HepG2 (cell line): ENCODE results near the gene FAM89B. TPM values are rescaled to one million over a fixed set of nuclear protein-coding genes. Genes with fewer than 3 reads are reported as not detected.
A peak's percentile ranks its signal among the peaks of the same experiment; 100 is the strongest.

Experiments
- EED ChIP-seq: sonication (generic); formaldehyde crosslinking; IDR thresholded peaks from 2 replicates; pipeline ENCODE4 v1.5.0; 2020; ENCODE audit warnings: mild to moderate bottlenecking, missing genetic modification reagents
- HNRNPL ChIP-seq: fragments of 200-400 bp; formaldehyde crosslinking; IDR thresholded peaks from 2 replicates; pipeline ENCODE4 v1.6.1; 2017; ENCODE audit warnings: mild to moderate bottlenecking, low read depth, low read length
- IRF2 ChIP-seq: IDR thresholded peaks from 2 replicates; pipeline ENCODE4 v1.6.1; 2018; ENCODE audit warnings: missing genetic modification reagents, missing compliant biosample characterization
- MIXL1 ChIP-seq: IDR thresholded peaks from 2 replicates; pipeline ENCODE4 v1.6.1; 2016
- NCOA5 ChIP-seq: sonication (generic); formaldehyde crosslinking; IDR thresholded peaks from 2 replicates; pipeline ENCODE4 v1.4.0; 2020; ENCODE audit warnings: missing genetic modification reagents
- PRDM4 ChIP-seq: sonication (generic); formaldehyde crosslinking; IDR thresholded peaks from 2 replicates; pipeline ENCODE4 v1.9.0; 2021; ENCODE audit warnings: missing genetic modification reagents, borderline replicate concordance
- SALL1 ChIP-seq: sonication (generic); formaldehyde crosslinking; IDR thresholded peaks from 2 replicates; pipeline ENCODE4 v1.8.0; 2022; ENCODE audit warnings: mild to moderate bottlenecking, missing genetic modification reagents
- THAP9 ChIP-seq: sonication (generic); formaldehyde crosslinking; IDR thresholded peaks from 2 replicates; pipeline ENCODE4; 2020; ENCODE audit warnings: missing genetic modification reagents, mild to moderate bottlenecking, borderline replicate concordance
- ZFYVE20 ChIP-seq: sonication (generic); formaldehyde crosslinking; IDR thresholded peaks from 2 replicates; pipeline ENCODE4 v1.8.0; 2023; ENCODE audit warnings: low read depth, mild to moderate bottlenecking, moderate library complexity, missing genetic modification reagents, borderline replicate concordance
- ZIK1 ChIP-seq: sonication (generic); formaldehyde crosslinking; IDR thresholded peaks from 2 replicates; pipeline ENCODE4 v1.5.0; 2020; ENCODE audit warnings: mild to moderate bottlenecking, low read depth, missing genetic modification reagents, borderline replicate concordance
- ZNF512B ChIP-seq: sonication (generic); formaldehyde crosslinking; IDR thresholded peaks from 2 replicates; pipeline ENCODE4 v1.5.1; 2020; ENCODE audit warnings: missing genetic modification reagents, mild to moderate bottlenecking, borderline replicate concordance
- ZSCAN29 ChIP-seq: sonication (generic); formaldehyde crosslinking; conservative IDR thresholded peaks from 2 replicates; pipeline ENCODE4 v1.4.0; 2020; ENCODE audit warnings: mild to moderate bottlenecking, missing genetic modification reagents
- ZSCAN5A ChIP-seq: sonication (generic); formaldehyde crosslinking; IDR thresholded peaks from 2 replicates; pipeline ENCODE4 v1.8.0; 2022; ENCODE audit warnings: mild to moderate bottlenecking, missing genetic modification reagents, borderline replicate concordance
- polyA plus RNA-seq, 8 experiments: library from polyadenylated mRNA; depleted of rRNA in 3 of 8; stranded (reverse) in 7 of 8; unstranded in 1 of 8; fragments of >200 nt; fragmentation: Illumina TruSeq in 4 of 8; extraction: Trizol in 4 of 8; gene quantifications; 2 replicates each; pipeline versions ENCODE4 v1.2.1 to v1.2.3, GENCODE V29; 2011 to 2016; ENCODE audit warnings: low read depth in 4 of 8, missing spikeins in 1 of 8, mixed read lengths in 1 of 8; ENCODE audit not compliant: insufficient read depth in 1 of 8
- total RNA-seq, 5 experiments: library from RNA; depleted of rRNA; stranded (reverse); fragments of >200 nt; fragmentation: Illumina TruSeq; extraction: Trizol; gene quantifications; 2 replicates each; pipeline ENCODE4 v1.2.3, GENCODE V29; 2016; ENCODE audit warnings: low read depth in 1 of 5
- TF ChIP-seq, protein P1 (sequence below): sonication (generic); formaldehyde crosslinking; conservative IDR thresholded peaks from 2 replicates; pipeline ENCODE4 v1.4.0; 2020; ENCODE audit warnings: mild to moderate bottlenecking, missing genetic modification reagents, moderate library complexity

The FAM89B gene
- total and polyA plus RNA-seq, 2 of the 13 experiments (the other 11 are each of a cell fraction or from before 2014, with no cell fraction given): 5.7 to 8.0 TPM

DNA sequence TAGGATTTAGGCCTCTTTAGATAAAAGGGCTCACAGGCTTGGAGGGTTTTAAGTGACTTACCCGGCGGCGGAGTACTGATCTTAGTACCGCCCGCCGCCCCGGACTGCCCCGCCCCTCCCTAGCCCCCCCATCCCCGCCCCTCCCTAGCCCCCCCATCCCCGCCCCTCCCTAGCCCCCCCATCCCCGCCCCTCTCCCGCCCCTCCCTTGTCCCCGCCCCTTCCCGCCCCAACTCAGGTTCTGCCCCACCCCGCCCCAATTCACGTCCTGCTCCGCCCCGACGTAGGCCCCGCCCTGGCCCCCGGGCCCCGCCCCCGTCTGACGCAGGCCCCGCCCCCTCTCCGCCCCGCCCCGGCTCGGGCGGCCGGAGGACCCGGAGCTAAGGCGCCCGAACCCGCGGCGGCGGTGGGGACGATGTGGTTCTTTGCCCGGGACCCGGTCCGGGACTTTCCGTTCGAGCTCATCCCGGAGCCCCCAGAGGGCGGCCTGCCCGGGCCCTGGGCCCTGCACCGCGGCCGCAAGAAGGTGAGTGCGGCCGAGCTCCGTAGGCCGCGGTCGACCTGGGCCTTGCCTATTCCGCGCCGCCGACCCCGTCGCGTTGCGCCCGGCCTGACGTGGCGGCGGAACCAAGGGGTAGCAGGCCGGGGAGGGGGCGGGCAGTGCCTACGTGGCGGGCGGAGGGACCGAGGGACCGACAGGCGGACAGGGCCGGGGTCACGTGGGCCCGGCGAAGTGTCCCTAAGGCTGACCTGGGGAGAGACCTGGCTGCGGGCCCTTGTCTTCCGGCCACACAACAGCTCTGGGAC lies 47.4 kb upstream of the FAM89B start, which contains the start of gene SCYL1 (continued):
- peak; percentile 76; the same call in 1 of the 2 replicates for TF ChIP-seq ZFYVE20 (CRISPR knock-in tag)
- no peak for TF ChIP-seq IRF2 (CRISPR knock-in tag)
- TF ChIP-seq THAP9 (CRISPR knock-in tag): no peak; the same call in 1 of the 2 replicates
- no peak for TF ChIP-seq ZNF512B (CRISPR knock-in tag)
- no peak for TF ChIP-seq NCOA5 (CRISPR knock-in tag)
- TF ChIP-seq HNRNPL: no peak
- TF ChIP-seq ZSCAN5A (CRISPR knock-in tag): peak; percentile 46; the same call in 1 of the 2 replicates
- TF ChIP-seq EED: peak; percentile 93
- TF ChIP-seq ZSCAN29 (CRISPR knock-in tag): no peak
- TF ChIP-seq, protein P1, sequence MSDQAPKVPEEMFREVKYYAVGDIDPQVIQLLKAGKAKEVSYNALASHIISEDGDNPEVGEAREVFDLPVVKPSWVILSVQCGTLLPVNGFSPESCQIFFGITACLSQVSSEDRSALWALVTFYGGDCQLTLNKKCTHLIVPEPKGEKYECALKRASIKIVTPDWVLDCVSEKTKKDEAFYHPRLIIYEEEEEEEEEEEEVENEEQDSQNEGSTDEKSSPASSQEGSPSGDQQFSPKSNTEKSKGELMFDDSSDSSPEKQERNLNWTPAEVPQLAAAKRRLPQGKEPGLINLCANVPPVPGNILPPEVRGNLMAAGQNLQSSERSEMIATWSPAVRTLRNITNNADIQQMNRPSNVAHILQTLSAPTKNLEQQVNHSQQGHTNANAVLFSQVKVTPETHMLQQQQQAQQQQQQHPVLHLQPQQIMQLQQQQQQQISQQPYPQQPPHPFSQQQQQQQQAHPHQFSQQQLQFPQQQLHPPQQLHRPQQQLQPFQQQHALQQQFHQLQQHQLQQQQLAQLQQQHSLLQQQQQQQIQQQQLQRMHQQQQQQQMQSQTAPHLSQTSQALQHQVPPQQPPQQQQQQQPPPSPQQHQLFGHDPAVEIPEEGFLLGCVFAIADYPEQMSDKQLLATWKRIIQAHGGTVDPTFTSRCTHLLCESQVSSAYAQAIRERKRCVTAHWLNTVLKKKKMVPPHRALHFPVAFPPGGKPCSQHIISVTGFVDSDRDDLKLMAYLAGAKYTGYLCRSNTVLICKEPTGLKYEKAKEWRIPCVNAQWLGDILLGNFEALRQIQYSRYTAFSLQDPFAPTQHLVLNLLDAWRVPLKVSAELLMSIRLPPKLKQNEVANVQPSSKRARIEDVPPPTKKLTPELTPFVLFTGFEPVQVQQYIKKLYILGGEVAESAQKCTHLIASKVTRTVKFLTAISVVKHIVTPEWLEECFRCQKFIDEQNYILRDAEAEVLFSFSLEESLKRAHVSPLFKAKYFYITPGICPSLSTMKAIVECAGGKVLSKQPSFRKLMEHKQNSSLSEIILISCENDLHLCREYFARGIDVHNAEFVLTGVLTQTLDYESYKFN (CRISPR knock-in tag): 0 out of 2 replicates have a peak, but pooled peaks have one; percentile 34
- TF ChIP-seq ZIK1 (CRISPR knock-in tag): no peak
- no peak for TF ChIP-seq MIXL1 (CRISPR knock-in tag)
- TF ChIP-seq SALL1 (CRISPR knock-in tag): peak; percentile 64
- TF ChIP-seq PRDM4: no peak
